Stimulated activated CD4-positive, alpha-beta T cell treated with anti-CD3 and anti-CD28 coated beads, TNF-alpha, amount 100 ng/mL, for 48 hours (primary cell): ENCODE results near the gene TMOD2.
A peak's percentile ranks its signal among the peaks of the same experiment; 100 is the strongest.

Source experiments
- DNase-seq, 3 donors: peaks; one replicate each; pipeline ENCODE4 v3.0.0-alpha.2; 2020; ENCODE audit warnings: low read depth in 3 of 3

Gene TMOD2

DNA sequence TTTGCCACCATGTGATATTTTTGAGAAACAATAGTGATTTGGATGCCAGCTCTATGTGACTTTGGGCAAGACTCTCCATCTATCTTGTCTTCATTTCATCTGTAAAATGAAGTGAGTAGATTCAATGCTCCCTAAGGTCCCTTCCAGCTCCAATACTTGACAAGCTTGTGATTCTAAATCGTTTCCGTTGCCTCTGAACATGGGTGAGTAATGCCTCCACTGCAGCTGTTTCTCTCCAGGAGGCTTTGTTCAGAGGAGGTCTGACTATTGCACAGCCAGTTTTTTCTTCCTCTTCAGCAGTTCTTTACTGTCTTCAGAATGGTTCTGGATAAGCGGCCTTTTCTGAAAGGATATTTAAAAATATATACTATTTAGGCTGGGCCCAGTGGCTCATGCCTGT lies 63.2 kb downstream of the TMOD2 start:
- no peak for DNase-seq

DNA sequence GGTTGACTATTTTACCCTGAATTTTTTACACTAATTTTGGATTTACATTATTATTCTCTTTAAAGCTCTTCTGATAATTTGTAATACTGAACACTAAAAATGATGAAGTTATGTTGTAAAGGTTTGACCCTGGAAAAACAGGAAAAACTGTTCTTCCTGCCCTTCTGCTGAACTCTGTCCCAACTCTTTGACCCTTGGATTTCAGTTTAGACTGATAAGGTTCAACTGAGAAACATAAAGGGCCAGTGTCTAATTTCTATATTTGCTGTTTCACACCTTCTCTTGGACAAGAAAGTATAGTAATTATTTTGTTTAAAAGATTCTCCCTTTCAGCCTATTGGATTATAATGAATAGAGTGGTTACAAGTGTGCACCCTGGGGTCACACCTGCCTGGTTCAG lies 65.2 kb downstream of the TMOD2 start:
- no peak for DNase-seq

DNA sequence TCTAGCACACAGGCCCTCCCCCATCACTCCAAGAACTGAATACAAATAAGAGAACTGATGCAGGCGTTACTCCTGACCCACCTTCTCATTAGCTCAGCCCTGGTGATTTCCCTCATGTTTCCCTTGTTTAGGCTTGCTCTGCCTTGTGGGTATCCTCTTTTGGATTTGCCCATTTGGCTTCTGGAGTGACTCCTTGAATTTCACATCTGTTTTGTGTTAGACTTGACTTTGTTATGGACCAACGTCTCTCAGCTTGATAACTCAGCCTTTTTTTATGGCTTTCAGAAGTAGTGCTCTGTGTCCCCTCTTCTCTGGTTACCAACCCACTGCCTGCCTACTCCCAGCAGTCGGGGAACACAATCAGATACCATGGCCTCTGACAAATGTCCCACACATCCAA lies 66.8 kb downstream of the TMOD2 start:
- DNase-seq, result no peak

DNA sequence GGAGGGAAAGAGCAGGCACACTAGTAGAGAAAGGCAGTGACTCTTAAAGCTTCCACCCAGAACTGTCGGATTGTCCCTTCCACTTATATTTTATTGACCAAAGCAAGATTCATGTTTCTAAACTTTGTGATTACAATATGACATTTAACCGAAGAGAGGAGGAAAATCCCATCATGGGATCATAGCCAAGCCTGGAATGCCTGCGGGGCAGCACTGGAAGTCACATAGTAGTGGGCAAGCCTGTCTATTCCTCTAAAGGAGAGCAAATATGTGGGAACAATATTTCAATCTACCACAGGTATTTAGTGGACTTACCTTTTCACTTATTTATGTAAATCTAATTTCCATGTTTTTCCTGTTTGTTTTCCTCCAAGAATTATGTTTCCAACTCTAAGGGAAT lies 74.3 kb downstream of the TMOD2 start:
- no peak for DNase-seq

DNA sequence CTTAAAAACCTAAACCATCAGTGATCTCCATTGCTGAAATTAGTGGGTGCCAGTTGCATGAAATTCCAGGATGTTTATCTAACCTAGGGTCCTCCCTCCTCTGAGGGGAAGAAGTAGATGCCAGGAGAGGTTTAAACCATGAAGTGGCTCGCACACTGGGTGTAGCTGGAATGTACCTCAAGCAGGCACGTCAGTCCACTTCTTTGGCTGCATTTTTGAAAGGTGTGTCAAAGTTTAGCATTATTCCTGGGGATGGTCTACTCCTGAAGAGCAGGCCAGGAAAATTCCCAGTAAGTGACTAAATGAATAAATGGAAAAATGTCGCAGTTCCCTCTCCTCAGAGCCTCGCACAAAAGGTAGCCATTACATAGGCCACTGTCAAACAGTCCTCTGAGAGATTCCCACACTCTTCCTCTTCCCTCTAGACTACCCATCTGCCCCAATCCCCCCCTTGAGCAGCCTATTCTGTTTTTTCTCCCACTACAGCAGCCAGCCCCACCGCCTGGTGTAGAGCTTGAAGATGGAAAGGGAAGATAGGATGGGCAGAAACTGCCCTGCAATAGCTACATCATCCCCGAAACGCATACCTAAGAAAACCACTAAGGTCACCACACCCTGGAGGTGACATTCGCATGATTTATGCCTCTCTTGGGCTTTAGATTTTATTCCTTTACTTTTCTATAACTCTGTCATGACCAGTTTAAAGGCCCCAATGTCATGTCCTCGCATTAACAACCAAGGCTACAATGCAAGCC lies 77.4 kb downstream of the TMOD2 start:
- DNase-seq, result no peak

DNA sequence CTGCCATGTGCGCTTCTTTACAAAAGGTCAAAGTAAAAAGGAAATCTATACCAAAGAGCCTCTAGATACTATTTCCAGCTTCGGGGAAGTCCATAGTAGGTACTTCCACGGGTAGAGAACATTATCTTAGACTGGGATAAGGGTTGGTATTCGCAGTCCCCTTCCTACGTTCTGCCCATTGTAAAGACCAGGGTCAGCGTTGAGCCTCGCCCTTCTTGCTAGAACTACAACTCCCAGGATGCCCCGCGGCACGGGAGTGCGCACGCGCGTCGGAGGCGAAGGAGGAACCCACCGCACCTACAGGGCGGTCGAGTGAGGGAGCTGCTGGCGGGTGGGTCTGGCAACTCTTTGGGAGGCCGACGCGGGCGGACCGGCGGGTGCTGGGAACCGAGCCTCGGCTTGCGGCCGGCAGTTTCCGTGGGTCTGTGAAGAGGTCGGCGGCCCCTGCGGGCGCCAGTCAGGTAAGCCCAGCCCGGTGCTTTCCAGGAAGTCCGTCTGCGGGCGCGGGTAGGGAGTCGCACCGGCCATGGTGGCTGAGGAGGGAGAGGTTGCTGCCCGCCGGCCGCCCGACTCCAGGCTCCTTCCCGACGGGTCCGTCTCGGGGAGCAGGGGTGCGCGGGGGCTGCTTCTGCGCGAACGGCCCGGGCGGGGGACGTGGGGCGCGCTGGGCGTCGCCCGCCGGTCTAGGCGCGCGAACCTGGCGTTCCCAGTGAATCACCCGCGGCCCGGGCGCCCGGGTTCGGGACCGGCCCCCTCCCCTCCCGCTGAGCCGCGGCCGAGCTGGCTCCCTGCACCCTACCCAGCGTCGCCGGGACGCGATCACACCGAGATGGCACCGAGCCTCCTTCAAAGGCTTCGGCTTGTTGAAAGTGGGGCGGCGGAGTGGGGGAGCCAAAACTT lies 78.2 kb downstream of the TMOD2 start, which contains the start of gene TMOD3:
Gene TMOD3 (plus strand): TSS at position 278 of the 900 bp plus-strand sequence. CDS start 33,232 bp downstream, outside the sequence.
- peak; percentile 78 to 84 (median 78) for DNase-seq

DNA sequence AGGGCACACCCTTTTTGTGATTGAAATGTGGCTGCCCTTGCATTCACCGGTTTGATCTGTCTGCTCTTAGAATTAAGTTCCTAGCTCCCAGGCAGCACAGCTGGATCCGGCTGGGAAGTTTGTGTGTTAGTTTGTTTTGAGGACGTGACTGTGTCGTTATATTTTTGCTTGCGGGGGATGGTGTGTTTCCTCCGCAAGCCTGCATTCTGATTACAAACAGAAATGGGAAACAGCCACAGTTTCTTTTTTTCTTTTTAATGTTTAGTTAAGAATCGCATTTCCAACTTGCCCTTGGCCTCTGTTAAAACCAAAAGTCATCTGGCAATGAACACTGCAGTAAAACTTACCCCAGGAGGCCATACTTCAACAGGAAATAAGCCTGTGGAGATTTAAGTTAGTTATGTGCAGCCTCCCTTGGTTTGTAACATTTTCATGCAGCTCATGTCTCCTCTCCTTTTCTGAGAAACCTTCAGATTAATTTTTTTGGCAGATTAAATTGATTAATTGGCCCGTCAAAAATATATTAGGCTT lies 78.9 kb downstream of the TMOD2 start:
- no peak for DNase-seq

DNA sequence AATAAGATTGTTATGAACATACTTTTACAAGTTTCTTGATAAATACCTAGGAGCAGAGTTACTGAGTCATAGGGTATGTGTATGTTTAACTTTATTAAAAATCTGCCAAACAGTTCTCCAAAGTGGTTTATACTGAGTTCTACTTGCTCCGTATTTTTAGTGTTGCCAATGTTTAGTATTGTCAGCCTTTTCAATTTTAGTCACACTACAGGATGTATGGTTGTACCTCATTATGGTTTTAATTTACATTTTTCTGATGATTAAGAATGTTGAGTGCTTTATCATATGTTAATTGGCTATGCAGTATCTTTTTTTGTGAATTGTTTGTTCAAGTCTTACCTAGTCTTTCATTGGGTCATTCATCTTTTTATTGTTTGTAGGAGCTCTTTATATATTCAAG lies 82.4 kb downstream of the TMOD2 start:
- DNase-seq, result no peak

DNA sequence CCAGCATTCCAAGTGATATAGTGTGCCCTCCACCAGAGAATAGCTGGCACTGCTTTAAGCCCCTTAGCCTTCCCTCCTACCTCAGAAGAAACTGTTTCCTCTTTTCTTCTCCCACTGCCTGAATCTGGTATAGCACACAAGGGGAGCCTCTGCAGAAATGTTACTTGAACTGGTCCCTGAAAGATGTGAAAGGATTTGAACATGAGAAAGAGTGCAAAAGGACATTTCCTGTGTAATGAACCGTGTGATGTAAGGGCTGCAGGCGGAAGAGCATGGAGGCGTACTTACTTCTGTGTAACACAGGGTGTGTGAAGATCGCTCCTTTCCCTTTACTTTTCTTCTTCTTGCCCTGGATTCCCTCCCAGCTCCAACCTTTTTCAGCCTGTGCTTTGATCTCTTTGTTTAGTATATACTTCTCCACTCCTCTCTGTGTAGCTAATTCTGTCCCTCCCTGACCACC lies 86.4 kb downstream of the TMOD2 start:
- no peak for DNase-seq

DNA sequence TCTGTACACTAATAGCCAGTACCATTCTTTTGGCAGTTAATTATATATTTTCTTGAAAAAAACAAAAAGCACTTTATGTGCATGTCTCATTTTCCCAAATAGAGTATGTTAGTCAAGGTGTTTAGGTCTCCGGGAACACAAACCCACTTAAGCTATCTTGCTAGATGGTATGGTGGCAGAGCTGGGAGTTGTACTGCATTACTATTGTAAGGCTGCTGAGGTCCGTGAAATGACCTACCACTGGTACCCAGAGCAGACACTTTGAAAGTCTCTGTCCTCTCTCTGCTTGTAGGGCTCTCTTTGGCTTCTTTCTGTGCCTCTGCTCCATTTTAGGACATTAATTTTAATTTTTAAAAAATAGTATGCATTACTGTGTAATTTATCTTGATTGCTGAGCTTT lies 86.9 kb downstream of the TMOD2 start:
- no peak for DNase-seq

DNA sequence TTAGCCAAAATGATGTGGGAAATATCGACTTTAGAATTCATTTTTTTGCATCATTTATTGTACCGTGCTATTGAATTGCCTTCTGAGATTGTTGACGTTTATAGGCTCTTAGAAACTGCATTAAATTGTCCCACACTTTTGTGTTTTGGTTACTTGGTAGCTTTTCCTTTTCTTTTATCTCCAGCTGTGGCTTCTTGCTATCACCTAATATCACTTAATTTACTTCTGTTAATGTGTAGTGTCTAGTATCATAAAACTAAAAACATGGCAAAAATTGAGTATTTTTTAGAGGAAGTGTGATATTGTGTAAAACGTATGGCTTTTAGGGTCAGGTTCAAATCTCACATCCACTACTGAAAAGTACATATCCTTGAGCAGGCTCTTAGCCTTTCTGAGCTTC lies 89.3 kb downstream of the TMOD2 start:
- no peak for DNase-seq

DNA sequence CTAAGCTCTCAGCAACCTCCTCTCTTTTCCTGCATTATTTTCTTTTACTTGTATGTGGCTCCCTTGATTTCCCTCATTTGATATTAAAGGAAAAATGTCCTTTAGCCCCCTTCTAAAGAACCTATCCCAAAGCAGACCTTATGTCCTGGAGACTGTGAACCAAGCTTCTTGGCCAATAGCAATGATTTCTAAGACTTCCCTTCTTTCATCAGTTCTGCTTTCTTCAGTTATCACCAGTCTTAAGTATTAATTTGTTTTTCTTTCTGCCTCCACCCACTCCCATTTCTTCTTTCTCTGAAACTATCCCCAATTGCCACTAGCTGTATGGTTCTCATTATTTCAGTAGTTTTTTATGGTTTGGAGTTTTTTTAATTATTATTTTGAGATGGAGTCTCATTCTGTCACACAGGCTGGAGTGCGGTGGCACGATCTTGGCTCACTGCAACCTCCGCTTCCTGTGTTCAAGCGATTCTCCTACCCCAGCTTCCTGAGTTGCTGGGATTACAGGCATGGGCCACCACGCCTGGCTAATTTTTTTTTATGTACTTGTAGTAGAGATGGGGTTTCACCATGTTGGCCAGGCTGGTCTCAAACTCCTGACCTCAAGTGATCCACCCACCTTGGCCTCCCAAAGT lies 90.1 kb downstream of the TMOD2 start:
- no peak for DNase-seq

DNA sequence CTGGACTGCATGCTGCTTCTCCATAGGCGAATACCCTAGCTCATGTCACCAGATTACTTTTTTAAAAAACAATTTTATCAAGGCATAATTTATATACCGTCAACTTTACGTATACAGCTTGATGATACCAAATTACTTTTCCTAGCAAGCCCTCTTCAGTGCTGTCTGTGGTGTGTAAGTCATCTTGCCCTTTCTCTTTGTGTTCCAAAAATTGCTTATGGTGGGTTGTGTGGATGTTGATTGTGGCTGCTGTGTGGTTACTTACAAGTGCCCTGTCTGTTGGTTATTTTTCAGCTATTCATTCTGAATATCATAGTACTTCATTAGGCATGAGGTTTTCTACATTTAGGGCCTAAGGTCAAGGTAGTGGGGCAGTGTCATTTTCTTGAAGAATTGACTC lies 90.9 kb downstream of the TMOD2 start:
- DNase-seq, result no peak

DNA sequence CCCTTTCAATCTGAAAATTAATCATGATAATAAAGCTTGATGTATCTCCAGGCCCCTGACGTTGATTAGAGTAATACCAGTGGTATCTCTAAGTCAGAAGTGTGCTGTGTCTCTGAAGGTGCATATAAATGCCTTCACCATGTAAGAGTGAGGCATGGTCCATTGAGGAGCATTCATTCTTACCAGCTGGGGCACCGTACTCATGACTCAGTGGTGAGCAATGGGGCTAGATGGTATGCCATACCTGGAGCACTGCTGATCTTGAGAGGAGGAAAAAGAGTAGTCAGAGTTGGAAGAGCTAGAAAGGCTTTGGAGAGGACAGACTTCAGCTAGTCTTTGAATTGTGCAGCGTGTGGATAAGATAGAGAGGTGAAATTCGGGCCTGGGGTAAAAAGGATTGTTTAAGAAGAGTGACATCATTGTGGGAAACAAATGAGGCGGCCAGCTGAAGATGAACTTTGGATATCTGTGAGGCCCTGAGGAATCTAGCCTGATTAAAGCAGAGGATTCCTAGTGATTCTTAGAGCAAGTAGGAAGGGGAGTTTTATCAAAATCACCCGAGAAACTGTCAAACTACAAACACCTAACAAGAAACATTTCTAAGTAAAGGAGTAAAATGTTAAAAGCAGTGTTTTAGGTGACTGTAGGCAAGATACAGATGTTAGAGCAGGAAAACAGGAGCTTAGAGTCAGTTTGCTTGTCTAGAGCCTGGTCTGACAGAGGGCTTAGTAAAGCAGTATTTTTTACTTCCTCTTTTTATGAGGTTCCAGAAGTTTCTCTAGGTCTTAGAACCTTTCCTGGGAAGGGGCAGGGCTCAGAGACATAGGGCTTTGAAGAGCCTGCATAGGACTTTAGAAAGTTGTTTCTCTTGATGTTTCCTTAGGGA lies 91.7 kb downstream of the TMOD2 start:
- DNase-seq, result peak in 1 of 3 donors; percentile 23

DNA sequence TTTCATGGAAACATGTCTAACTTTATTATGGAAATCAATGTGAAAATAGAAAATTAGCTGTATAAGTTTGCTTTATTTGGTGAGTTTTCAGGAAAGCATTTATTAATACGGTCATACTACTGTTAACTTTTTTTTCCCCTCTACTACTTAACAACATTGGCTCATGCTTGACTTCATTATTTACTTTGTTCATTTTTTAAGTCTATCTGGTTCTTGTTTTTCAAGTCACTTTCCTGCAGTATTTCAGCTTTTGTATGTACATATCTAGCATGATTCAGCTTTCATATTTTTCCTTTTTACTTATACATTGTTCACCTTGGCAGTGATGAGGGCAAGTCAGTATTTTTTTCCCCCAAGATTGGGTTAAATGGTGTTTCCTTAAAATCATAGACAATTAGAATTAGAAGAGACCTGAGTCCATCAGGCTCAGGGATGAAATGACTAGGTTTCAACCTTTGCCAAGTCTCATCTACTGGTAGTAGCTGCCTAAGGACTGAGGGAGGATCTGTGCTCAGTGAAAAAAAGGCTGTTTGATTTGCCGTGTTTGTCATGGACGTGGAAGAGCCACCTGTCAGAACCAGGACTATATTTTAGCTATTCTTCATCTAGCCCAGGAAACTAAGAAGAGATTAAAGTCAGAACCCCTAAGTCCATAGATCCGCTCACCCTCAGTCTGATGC lies 93.5 kb downstream of the TMOD2 start:
- no peak for DNase-seq

DNA sequence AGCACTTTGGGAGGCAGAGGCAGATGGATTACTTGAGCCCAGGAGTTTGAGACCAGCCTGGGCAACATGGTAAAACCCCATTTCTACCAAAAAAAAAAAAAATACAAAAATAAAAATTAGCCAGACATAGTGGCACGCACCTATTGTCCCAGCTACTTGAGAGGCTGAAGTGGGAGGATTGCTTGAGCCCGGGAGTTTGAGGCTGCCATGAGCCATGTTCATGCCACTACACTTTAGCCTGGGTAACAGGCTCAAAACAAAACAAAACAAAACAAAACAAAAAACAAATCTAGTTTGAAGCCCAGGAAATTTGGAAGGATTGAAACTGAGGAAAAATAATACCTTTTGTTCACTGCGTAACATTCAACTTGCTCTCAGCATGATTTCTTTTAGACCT lies 94.7 kb downstream of the TMOD2 start:
- no peak for DNase-seq

DNA sequence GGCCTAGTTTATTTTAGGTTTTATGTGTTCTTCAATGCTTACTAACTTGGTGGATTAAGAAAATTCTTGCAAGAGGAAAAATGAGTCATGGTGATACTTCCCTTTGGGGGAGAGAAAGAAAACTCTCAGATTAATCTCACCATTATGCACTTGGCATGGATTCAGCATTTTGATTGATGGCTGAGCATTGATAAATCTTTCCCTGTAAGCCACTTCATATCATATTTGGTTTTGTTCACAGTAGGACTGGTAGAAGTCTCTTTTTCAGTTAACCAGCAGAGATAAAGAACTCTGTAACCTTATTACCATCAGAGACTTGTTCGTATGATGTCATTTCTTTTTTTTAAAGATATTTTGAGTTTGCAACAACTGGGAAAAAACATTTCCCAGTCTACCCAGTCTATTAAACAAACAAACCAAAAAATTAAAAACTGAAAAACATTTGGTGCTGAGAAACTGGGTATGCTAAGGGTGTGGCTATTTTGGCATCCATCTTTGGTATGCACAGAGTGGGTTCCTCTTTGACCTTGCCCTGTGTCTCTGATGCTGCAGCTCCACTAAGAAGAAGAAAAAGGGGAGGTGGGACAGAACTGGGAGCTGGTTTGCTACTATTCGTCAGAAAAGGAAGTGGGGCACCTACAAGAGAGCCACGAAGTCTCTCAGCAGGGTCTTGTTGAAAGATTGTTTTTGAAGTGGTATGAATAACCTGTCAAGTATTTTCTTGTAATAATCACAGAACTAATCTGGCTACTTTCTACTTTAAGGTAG lies 95.2 kb downstream of the TMOD2 start:
- DNase-seq, result no peak

DNA sequence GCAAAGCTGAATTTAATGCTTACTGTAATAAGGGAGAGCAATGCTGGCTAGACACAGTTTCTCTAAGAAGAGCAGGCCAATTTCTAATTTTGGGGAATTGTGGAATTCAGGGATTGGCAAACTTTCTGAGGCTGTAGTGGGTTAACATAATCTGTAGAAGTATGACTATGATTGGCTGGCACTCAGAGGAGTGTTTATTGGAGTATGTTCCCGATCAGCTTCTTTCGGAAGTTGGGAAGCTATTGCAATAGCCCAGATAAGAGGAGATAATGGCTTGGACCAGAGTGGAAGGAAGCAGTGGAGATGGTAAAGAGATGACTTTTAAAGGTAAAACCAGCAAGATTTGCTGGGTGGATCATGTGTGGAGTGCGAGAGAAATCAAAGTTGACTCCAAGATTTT lies 97.4 kb downstream of the TMOD2 start:
- no peak for DNase-seq

DNA sequence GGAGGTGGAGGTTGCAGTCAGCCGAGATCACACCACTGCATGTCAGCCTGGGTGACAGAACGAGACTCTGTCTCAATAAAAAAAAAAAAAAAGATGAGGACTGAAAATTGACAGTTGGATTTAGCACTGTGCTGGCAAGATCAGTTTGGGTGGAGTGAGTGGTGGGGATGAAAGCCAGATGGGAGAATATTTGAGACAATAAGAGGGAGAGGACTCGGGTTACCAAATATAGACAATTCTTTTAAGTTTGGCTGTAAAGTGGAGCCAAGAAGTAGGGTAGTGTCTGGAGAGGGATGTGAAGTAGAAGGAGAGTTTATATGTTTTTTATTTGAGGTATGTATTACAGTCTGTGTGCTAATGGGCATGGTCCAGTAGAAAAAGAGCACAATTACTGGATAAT lies 98.5 kb downstream of the TMOD2 start:
- DNase-seq, result no peak

DNA sequence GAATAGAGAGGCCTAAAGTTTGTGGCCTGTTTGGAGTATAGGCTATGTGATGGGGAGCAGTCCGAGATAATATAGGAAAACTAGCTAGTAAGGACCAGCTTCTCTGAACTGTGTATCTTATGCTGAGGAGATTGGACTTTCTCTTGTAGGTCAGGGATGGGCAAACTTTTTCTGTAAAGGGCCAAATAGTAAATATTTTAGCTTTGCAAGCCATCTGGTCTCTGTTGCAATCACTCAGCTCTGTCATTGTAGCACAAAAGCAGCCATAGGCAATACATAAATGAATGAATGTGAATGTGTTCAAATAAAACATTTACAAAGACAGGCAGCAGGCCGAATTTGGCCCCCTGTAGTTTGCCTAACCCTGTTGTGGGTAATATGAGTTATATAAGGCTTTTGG lies 102.6 kb downstream of the TMOD2 start:
- DNase-seq, result no peak
